KG1 (cell line): ENCODE data around the gene VCPKMT.

ENCODE experiments used
- DNase-seq: peaks from one replicate; lab custom pipeline; 2025; lab: John Stamatoyannopoulos, UW

VCPKMT gene

GRCh38 chr14:50065583-50065982 lies 50.8 kb downstream of the VCPKMT start:
- DNase-seq: no peak

- DNase-seq: no peak
Observed at GRCh38 chr14:50064993-50065392, 51.4 kb downstream of the VCPKMT start.

DNA sequence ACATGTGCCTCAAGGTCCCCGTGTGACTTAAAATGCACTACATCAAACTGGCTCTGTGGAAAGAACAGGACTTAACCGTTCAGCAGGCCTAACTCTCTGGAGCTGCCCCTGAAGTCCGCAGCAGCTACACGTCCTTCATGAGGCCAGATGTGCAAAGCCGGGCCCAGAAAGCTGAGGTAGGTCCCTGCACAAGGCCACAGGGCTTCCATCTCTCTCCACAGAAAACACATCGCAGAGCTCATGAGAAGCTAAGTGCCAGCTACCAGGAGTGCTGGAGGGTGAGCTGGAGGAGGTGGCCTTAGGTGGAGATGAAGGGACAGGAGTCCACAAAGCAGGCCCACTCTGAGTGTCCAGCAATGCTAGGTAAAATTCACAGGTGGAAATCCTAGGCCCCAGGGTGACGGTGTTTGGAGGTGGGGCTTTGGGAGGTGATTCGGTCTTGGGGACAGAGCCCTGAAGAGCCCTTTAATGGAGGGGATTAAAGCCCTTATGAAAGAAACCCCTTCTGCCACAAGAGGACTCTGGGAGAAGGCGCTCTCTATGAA lies 52.4 kb downstream of the VCPKMT start:
- no peak for DNase-seq

DNA sequence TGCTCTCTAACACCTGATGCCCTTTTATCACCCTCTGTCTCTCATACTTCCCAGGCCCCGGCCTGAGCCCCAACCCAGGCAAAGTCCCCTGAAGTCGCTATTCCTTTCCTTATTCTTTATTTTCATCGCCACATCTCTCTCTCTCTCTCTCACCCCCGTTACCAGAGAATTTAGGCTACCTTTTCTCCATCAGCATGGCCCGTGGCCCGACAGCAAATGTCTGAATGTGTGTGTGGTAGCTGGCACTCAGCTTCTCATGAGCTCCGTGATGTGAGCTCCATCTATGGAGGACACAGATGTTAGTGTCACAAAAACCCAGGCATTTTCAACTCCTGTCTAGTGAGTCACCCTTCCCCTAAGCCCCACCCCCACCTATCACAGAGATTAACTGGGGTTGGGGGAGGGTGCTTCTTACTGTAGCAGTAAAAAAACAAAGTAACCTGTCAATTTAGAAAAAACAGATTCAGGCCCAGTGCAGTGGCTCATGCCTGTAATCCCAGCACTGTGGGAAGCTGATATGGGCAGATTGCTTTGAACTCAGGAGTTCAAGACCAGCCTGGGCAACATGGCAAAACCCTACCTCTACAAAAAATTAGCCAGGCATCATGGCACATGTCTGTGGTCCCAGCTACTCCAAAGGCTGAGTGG lies 53.8 kb downstream of the VCPKMT start:
- DNase-seq: no peak

DNA sequence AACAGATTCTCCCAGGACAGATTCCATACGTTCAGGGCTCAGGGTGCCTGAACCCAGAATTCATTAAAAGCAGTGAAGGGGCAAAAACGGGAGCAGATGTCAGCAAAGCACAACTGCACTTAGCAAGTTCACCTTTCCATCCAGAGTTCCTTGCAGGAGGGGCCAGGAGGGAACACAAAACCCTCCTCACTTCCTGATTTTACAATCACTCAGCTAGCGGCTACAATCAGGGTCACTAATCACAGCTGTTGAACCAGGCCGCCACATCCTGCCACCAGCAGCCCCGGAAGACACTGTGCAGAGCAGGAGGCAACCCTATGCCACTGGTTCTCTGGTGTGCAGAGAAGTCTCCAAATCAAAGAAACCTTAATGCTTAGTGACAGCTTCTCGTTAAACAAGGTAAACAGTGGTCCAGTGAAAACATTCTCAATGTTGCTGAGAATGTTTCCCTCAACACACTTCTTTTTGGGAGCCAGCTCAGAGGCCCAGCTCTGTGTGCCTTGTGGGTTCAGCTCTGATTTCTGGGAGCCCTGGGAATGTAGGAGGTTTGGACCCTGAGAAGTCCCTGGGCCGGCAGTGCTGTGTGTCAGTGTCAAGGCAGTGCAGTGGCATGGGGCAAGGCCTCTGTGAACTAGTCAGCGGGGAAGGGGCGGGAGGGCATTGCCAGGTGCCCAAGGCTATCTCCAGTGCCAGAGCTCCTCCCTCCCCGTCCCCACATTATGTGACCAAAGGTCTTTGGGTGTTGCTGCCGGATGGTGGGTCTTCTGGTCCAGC lies 54.5 kb downstream of the VCPKMT start:
- DNase-seq: peak; percentile 40

GRCh38 chr14:50060871-50061663 lies 55.3 kb downstream of the VCPKMT start:
- no peak for DNase-seq

- no peak for DNase-seq
Observed at GRCh38 chr14:50059763-50060616, 56.4 kb downstream of the VCPKMT start.
